HepG2 (cell line): ENCODE measurements around the gene SNED1. TPM values are rescaled to one million over a fixed set of nuclear protein-coding genes. Genes with fewer than 3 reads are reported as not detected.

Source experiments
- ATAC-seq: fragments of 200-7000 bp; cut with Tn5 transposase; 3 replicates; pipeline ENCODE4 v1.9.1; 2020; ENCODE audit warnings: mild to moderate bottlenecking, moderate library complexity
- BruUV-seq: library from RNA; stranded (reverse); fragments of 400-500 nt; replicated peaks from 2 replicates; lab custom pipeline; 2021; lab: Mats Ljungman, UMichigan
- CTCF ChIA-PET: fragments of 300-600 bp; formaldehyde crosslinking; extraction: SDS; loops from one replicate; lab custom pipeline; 2021; ENCODE audit warnings: low total read pairs, inconsistent platforms, low intra/inter-chr PET ratio; lab: Yijun Ruan, JAX
- POLR2A ChIA-PET: fragments of 350-600 bp; sonication (Branson Sonifier 250); formaldehyde crosslinking; loops from one replicate; lab custom pipeline; 2020; ENCODE audit warnings: antibody characterized with exemption, inconsistent platforms; lab: Yijun Ruan, JAX
- DNase-seq: peaks from one replicate; pipeline ENCODE4 v3.0.0-alpha.2; 2015; ENCODE audit warnings: low spot score
- FAIRE-seq: peaks from 3 replicates; lab custom pipeline; 2011; peaks lifted over from hg19 to GRCh38; lab: Jason Lieb, UNC
- H2AFZ ChIP-seq: one replicate; pipeline ENCODE4 v1.6.1; 2011; ENCODE audit warnings: low read length, inconsistent platforms
- H3K27ac ChIP-seq: fragments of 300-600 bp; 3 replicates; pipeline ENCODE4 v1.8.0; 2011; ENCODE audit warnings: mixed run types, mild to moderate bottlenecking, mixed read lengths, low read length, inconsistent platforms; ENCODE audit not compliant: insufficient read depth; ENCODE audit errors: extremely low read length
- H3K27me3 ChIP-seq, 2 experiments: fragments of 200-600 bp in 1 of 2; 2 replicates in 1 of 2; 3 replicates in 1 of 2; pipeline versions ENCODE4 v1.6.0 to v1.8.0; 2011; ENCODE audit warnings: low read length in 2 of 2, mild to moderate bottlenecking in 2 of 2, moderate library complexity in 2 of 2, inconsistent platforms in 1 of 2; ENCODE audit not compliant: insufficient read depth in 2 of 2, control insufficient read depth in 1 of 2
- H3K36me3 ChIP-seq, 2 experiments: fragments of 200-600 bp in 1 of 2; replicated peaks in 1 of 2; 2 replicates in 1 of 2; 3 replicates in 1 of 2; pipeline versions ENCODE4 v1.5.1 to v1.8.0; 2011; ENCODE audit warnings: low read length in 2 of 2, inconsistent platforms in 1 of 2; ENCODE audit not compliant: insufficient read depth in 2 of 2, control insufficient read depth in 1 of 2
- H3K4me1 ChIP-seq: 2 replicates; pipeline ENCODE4 v1.5.1; 2012; ENCODE audit warnings: low read length, inconsistent platforms; ENCODE audit not compliant: insufficient read depth
- H3K4me2 ChIP-seq: 2 replicates; pipeline ENCODE4 v1.6.0; 2011; ENCODE audit warnings: low read depth, low read length, inconsistent platforms
- H3K4me3 ChIP-seq, 3 experiments: fragments of 200-600 bp in 1 of 3; sonication (generic), shearing (Covaris generic) in 1 of 3; replicated peaks in 1 of 3; 2 replicates each; pipeline ENCODE4 v1.5.1; 2011 to 2016; ENCODE audit warnings: low read length in 3 of 3, inconsistent platforms in 2 of 3, low read depth in 2 of 3, mild to moderate bottlenecking in 2 of 3, control low read depth in 1 of 3, mixed read lengths in 1 of 3; ENCODE audit not compliant: insufficient read depth in 1 of 3
- H3K79me2 ChIP-seq: one replicate; pipeline ENCODE4 v1.6.1; 2011; ENCODE audit warnings: low read length, inconsistent platforms; ENCODE audit not compliant: insufficient read depth
- H3K9ac ChIP-seq: 2 replicates; pipeline ENCODE4 v1.6.0; 2011; ENCODE audit warnings: mild to moderate bottlenecking, low read depth, low read length, inconsistent platforms; ENCODE audit not compliant: insufficient read depth
- H3K9me3 ChIP-seq: 2 replicates; pipeline ENCODE4 v1.5.1; 2012; ENCODE audit warnings: mild to moderate bottlenecking, low read length
- H4K20me1 ChIP-seq: 2 replicates; pipeline ENCODE4 v1.6.0; 2011; ENCODE audit warnings: inconsistent platforms, mild to moderate bottlenecking, low read length, moderate library complexity; ENCODE audit not compliant: insufficient read depth
- CSRNP2 ChIP-seq: sonication (generic); formaldehyde crosslinking; conservative IDR thresholded peaks from 2 replicates; pipeline ENCODE4 v1.8.0; 2022; ENCODE audit warnings: low read depth, missing genetic modification reagents
- DNMT1 ChIP-seq: sonication (generic); formaldehyde crosslinking; IDR thresholded peaks from 2 replicates; pipeline ENCODE4 v1.5.1; 2020; ENCODE audit warnings: mild to moderate bottlenecking, missing genetic modification reagents
- GATA4 ChIP-seq: sonication (generic); IDR thresholded peaks from 2 replicates; pipeline ENCODE4 v1.6.1; 2016; ENCODE audit warnings: antibody characterized with exemption, low read depth, borderline replicate concordance
- MYNN ChIP-seq: sonication (generic); formaldehyde crosslinking; IDR thresholded peaks from 2 replicates; pipeline ENCODE4 v1.4.0; 2020; ENCODE audit warnings: mild to moderate bottlenecking, low read depth, missing genetic modification reagents
- NFIB ChIP-seq: sonication (generic); formaldehyde crosslinking; IDR thresholded peaks from 2 replicates; pipeline ENCODE4 v1.9.0; 2021; ENCODE audit warnings: missing genetic modification reagents, mild to moderate bottlenecking, borderline replicate concordance
- ZNF10 ChIP-seq: sonication (generic); formaldehyde crosslinking; IDR thresholded peaks from 2 replicates; pipeline ENCODE4 v1.4.0; 2020; ENCODE audit warnings: mild to moderate bottlenecking, low read depth, missing genetic modification reagents, borderline replicate concordance
- ZNF143 ChIP-seq: sonication (generic); formaldehyde crosslinking; IDR thresholded peaks from 2 replicates; pipeline ENCODE4 v1.4.0; 2020; ENCODE audit warnings: missing genetic modification reagents
- ZNF816 ChIP-seq: sonication (generic); formaldehyde crosslinking; IDR thresholded peaks from 2 replicates; pipeline ENCODE4 v1.8.0; 2022; ENCODE audit warnings: missing genetic modification reagents, mild to moderate bottlenecking, borderline replicate concordance
- ZNF850 ChIP-seq: sonication (generic); formaldehyde crosslinking; conservative IDR thresholded peaks from 2 replicates; pipeline ENCODE4 v1.9.0; 2021; ENCODE audit warnings: mild to moderate bottlenecking, missing genetic modification reagents
- WGBS: methylation state at CpG from one replicate; pipeline ENCODE4 v1.1.6; 2017; ENCODE audit warnings: low lambda C conversion rate; 5-methylcytosine and 5-hydroxymethylcytosine counted together
- in situ Hi-C: cut with HindIII; loops from 2 replicates; pipeline ENCODE4 v1.10.0; 2017; ENCODE audit warnings: low pct_unique_long_range_greater_than_20kb; ENCODE audit not compliant: extremely low pct_ligation_motif_present
- intact Hi-C: fragments of 100-400 bp; cut with micrococcal nuclease; formaldehyde crosslinking; loops from one replicate; pipeline ENCODE4 v1.10.0; 2022; ENCODE audit not compliant: unreplicated experiment
- polyA plus RNA-seq, 8 experiments: library from polyadenylated mRNA; depleted of rRNA in 3 of 8; stranded (reverse) in 7 of 8; unstranded in 1 of 8; fragments of >200 nt; fragmentation: Illumina TruSeq in 4 of 8; extraction: Trizol in 4 of 8; gene quantifications; 2 replicates each; pipeline versions ENCODE4 v1.2.1 to v1.2.3, GENCODE V29; 2011 to 2016; ENCODE audit warnings: low read depth in 4 of 8, missing spikeins in 1 of 8, mixed read lengths in 1 of 8; ENCODE audit not compliant: insufficient read depth in 1 of 8
- total RNA-seq, 5 experiments: library from RNA; depleted of rRNA; stranded (reverse); fragments of >200 nt; fragmentation: Illumina TruSeq; extraction: Trizol; gene quantifications; 2 replicates each; pipeline ENCODE4 v1.2.3, GENCODE V29; 2016; ENCODE audit warnings: low read depth in 1 of 5
- TF ChIP-seq, protein P1 (sequence below): sonication (generic); formaldehyde crosslinking; IDR thresholded peaks from one replicate; pipeline ENCODE4 v1.5.1; 2020; ENCODE audit warnings: mild to moderate bottlenecking, missing genetic modification reagents; ENCODE audit errors: not compliant biosample characterization
- TF ChIP-seq, protein P2 (sequence below): IDR thresholded peaks from 2 replicates; pipeline ENCODE4 v1.6.1; 2018; ENCODE audit warnings: missing genetic modification reagents, mild to moderate bottlenecking, missing compliant biosample characterization

Gene SNED1
- total and polyA plus RNA-seq, 2 of the 13 experiments (the other 11 are each of a cell fraction or from before 2014, with no cell fraction given): 0.15 to 0.65 TPM

GRCh38 chr2:240968731-240969624, 29.4 kb upstream of the SNED1 start (continued):
- TF ChIP-seq ZNF816: no peak
- TF ChIP-seq MYNN (CRISPR knock-in tag): no peak

- DNase-seq (no peak), ATAC-seq (no peak), FAIRE-seq (peak; percentile 44)
- ChIA-PET CTCF (no interaction called here), POLR2A (no interaction called here)
- Histone ChIP-seq H3K27me3 (peaks cover 9 to 44% of the 10 kb centered on the region in 2 experiments; a peak in 4 of 5 replicates), H3K9me3 (no peaks in the 10 kb centered on the region), H4K20me1 (no peaks in the 10 kb centered on the region), H2AFZ (no peak overlapping the region), H3K79me2 (no peaks in the 10 kb centered on the region), H3K4me2 (no peak overlapping the region), H3K4me1 (peaks cover 62% of the 10 kb centered on the region), H3K4me3 (no peak overlapping the region), H3K9ac (no peak overlapping the region), H3K27ac (no peak overlapping the region), H3K36me3 (no peaks in the 10 kb centered on the region)
- in situ Hi-C loops (no loop called here), intact Hi-C loops (no loop called here)
- WGBS: 55% methylated on average over 3 of the region's 3 CpGs
- no TSS peak for BruUV-seq
- TF ChIP-seq DNMT1 (no peak), NFIB (no peak), ZNF850 (CRISPR knock-in tag) (no peak), ZNF10 (CRISPR knock-in tag) (no peak), GATA4 (no peak), CSRNP2 (CRISPR knock-in tag) (no peak), ZNF143 (CRISPR knock-in tag) (no peak)
- TF ChIP-seq, protein P1, sequence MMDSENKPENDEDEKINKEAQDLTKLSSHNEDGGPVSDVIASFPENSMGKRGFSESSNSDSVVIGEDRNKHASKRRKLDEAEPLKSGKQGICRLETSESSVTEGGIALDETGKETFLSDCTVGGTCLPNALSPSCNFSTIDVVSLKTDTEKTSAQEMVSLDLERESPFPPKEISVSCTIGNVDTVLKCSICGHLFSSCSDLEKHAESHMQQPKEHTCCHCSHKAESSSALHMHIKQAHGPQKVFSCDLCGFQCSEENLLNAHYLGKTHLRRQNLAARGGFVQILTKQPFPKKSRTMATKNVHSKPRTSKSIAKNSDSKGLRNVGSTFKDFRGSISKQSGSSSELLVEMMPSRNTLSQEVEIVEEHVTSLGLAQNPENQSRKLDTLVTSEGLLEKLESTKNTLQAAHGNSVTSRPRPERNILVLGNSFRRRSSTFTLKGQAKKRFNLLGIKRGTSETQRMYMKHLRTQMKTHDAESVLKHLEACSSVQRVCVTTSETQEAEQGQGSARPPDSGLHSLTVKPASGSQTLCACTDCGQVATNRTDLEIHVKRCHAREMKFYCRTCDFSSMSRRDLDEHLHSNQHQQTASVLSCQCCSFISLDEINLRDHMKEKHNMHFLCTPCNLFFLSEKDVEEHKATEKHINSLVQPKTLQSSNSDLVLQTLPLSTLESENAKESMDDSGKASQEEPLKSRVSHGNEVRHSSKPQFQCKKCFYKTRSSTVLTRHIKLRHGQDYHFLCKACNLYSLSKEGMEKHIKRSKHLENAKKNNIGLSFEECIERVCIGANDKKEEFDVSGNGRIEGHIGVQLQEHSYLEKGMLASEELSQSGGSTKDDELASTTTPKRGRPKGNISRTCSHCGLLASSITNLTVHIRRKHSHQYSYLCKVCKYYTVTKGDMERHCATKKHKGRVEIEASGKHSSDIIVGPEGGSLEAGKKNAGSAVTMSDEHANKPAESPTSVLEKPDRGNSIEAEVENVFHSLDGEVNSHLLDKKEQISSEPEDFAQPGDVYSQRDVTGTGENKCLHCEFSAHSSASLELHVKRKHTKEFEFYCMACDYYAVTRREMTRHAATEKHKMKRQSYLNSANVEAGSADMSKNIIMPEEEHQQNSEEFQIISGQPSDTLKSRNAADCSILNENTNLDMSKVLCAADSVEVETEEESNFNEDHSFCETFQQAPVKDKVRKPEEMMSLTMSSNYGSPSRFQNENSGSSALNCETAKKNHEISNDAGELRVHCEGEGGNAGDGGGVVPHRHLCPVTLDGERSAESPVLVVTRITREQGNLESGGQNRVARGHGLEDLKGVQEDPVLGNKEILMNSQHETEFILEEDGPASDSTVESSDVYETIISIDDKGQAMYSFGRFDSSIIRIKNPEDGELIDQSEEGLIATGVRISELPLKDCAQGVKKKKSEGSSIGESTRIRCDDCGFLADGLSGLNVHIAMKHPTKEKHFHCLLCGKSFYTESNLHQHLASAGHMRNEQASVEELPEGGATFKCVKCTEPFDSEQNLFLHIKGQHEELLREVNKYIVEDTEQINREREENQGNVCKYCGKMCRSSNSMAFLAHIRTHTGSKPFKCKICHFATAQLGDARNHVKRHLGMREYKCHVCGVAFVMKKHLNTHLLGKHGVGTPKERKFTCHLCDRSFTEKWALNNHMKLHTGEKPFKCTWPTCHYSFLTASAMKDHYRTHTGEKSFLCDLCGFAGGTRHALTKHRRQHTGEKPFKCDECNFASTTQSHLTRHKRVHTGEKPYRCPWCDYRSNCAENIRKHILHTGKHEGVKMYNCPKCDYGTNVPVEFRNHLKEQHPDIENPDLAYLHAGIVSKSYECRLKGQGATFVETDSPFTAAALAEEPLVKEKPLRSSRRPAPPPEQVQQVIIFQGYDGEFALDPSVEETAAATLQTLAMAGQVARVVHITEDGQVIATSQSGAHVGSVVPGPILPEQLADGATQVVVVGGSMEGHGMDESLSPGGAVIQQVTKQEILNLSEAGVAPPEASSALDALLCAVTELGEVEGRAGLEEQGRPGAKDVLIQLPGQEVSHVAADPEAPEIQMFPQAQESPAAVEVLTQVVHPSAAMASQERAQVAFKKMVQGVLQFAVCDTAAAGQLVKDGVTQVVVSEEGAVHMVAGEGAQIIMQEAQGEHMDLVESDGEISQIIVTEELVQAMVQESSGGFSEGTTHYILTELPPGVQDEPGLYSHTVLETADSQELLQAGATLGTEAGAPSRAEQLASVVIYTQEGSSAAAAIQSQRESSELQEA: no peak
- TF ChIP-seq, protein P2, sequence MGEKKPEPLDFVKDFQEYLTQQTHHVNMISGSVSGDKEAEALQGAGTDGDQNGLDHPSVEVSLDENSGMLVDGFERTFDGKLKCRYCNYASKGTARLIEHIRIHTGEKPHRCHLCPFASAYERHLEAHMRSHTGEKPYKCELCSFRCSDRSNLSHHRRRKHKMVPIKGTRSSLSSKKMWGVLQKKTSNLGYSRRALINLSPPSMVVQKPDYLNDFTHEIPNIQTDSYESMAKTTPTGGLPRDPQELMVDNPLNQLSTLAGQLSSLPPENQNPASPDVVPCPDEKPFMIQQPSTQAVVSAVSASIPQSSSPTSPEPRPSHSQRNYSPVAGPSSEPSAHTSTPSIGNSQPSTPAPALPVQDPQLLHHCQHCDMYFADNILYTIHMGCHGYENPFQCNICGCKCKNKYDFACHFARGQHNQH (CRISPR knock-in tag): no peak
Measured at GRCh38 chr2:240970104-240970503, 28.3 kb upstream of the SNED1 start.
